K562 (cell line): ENCODE measurements around the gene ALG11. TPM values are rescaled to one million over a fixed set of nuclear protein-coding genes. Genes with fewer than 3 reads are reported as not detected.

ENCODE experiments used
- ARNT ChIP-seq, 2 experiments: fragments of 450-650 bp; IDR thresholded peaks; 2 replicates each; pipeline ENCODE4 v1.6.1; 2016; ENCODE audit warnings: mild to moderate bottlenecking in 1 of 2
- ATF6 ChIP-seq: sonication (generic); formaldehyde crosslinking; IDR thresholded peaks from 2 replicates; pipeline ENCODE4 v1.4.0; 2020; ENCODE audit warnings: mild to moderate bottlenecking, missing genetic modification reagents
- CTCF ChIP-seq, 3 experiments: IDR thresholded peaks in 2 of 3; conservative IDR thresholded peaks in 1 of 3; 2 replicates each; pipeline ENCODE4 v1.5.1; 2011 to 2012; ENCODE audit warnings: low read length in 3 of 3, mild to moderate bottlenecking in 3 of 3, control low read depth in 2 of 3, improper control_type of control experiment in 1 of 3, inconsistent platforms in 1 of 3, low read depth in 1 of 3, mixed read lengths in 1 of 3, moderate library complexity in 1 of 3; ENCODE audit not compliant: insufficient read depth in 2 of 3
- E2F1 ChIP-seq: sonication (generic); formaldehyde crosslinking; IDR thresholded peaks from 2 replicates; pipeline ENCODE4 v1.8.1; 2023; ENCODE audit warnings: mild to moderate bottlenecking, missing genetic modification reagents, moderate library complexity
- GATA2 ChIP-seq: sonication (generic); formaldehyde crosslinking; IDR thresholded peaks from 2 replicates; pipeline ENCODE4 v1.4.0; 2020; ENCODE audit warnings: mild to moderate bottlenecking, missing genetic modification reagents
- KAT7 ChIP-seq: sonication (generic); formaldehyde crosslinking; IDR thresholded peaks from 2 replicates; pipeline ENCODE4 v1.8.0; 2022; ENCODE audit warnings: missing genetic modification reagents, mild to moderate bottlenecking, borderline replicate concordance
- L3MBTL2 ChIP-seq: fragments of 450-650 bp; IDR thresholded peaks from 2 replicates; pipeline ENCODE4 v1.6.1; 2016; ENCODE audit warnings: mild to moderate bottlenecking, moderate library complexity
- MCM2 ChIP-seq: fragments of 450-650 bp; IDR thresholded peaks from 2 replicates; pipeline ENCODE4 v1.6.1; 2017; ENCODE audit warnings: low read depth, mild to moderate bottlenecking
- NCOA6 ChIP-seq: fragments of 450-650 bp; IDR thresholded peaks from 2 replicates; pipeline ENCODE4 v1.6.1; 2017; ENCODE audit warnings: mild to moderate bottlenecking
- TBL1XR1 ChIP-seq, 2 experiments: IDR thresholded peaks; 2 replicates each; pipeline ENCODE4 v1.6.1; 2012; ENCODE audit warnings: improper control_type of control experiment in 2 of 2, low read length in 2 of 2, mild to moderate bottlenecking in 1 of 2
- TCFL5 ChIP-seq: fragments of 250-450 bp; sonication (Bioruptor Pico); conservative IDR thresholded peaks from 2 replicates; pipeline ENCODE4 v1.6.1; 2021; ENCODE audit warnings: mild to moderate bottlenecking, moderate library complexity, matching md5 sums
- TFAP4 ChIP-seq: sonication (generic); formaldehyde crosslinking; IDR thresholded peaks from 2 replicates; pipeline ENCODE4 v1.8.0; 2022; ENCODE audit warnings: missing genetic modification reagents, mild to moderate bottlenecking, moderate library complexity, borderline replicate concordance
- polyA plus RNA-seq, 8 experiments: library from polyadenylated mRNA; depleted of rRNA in 4 of 8; stranded (reverse) in 5 of 8; unstranded in 3 of 8; fragments of >200 nt; fragmentation: Nextera tagmentation in 2 of 8; fragmentation: Illumina TruSeq in 1 of 8; extraction: Ambion mirVana in 2 of 8; extraction: Trizol in 1 of 8; gene quantifications; 2 replicates each; pipeline versions ENCODE4 v1.2.1 to v1.2.3, GENCODE V29; 2011 to 2014; ENCODE audit warnings: inconsistent platforms in 1 of 8, missing spikeins in 1 of 8
- total RNA-seq, 7 experiments: library from RNA; depleted of rRNA in 6 of 7; stranded (reverse); fragments of >200 nt in 6 of 7; fragmentation: Illumina TruSeq in 2 of 7; extraction: Trizol in 2 of 7; gene quantifications; 2 replicates each; pipeline versions ENCODE4 v1.2.1 to v1.2.3, GENCODE V29; 2011 to 2021; ENCODE audit warnings: low replicate concordance in 1 of 7
- TF ChIP-seq, protein P1 (sequence below): fragments of 250-450 bp; sonication (Bioruptor Pico); IDR thresholded peaks from 2 replicates; pipeline ENCODE4 v1.6.1; 2021; ENCODE audit warnings: mild to moderate bottlenecking
- TF ChIP-seq, protein P2 (sequence below), 2 experiments: IDR thresholded peaks; 2 replicates each; pipeline ENCODE4 v1.6.1; 2011; ENCODE audit warnings: borderline replicate concordance in 1 of 2, control low read depth in 1 of 2, low read depth in 1 of 2, low read length in 1 of 2, mild to moderate bottlenecking in 1 of 2, mixed read lengths in 1 of 2, moderate library complexity in 1 of 2; ENCODE audit not compliant: insufficient read depth in 1 of 2, insufficient read length in 1 of 2, poor library complexity in 1 of 2, severe bottlenecking in 1 of 2; ENCODE audit errors: extremely low read depth in 1 of 2
- TF ChIP-seq, protein P3 (sequence below), 2 experiments: IDR thresholded peaks; 2 replicates each; pipeline ENCODE4 v1.6.1; 2012; ENCODE audit warnings: improper control_type of control experiment in 2 of 2, low read depth in 2 of 2, low read length in 2 of 2, borderline replicate concordance in 1 of 2

The ALG11 gene
- total and polyA plus RNA-seq, 9 of the 15 experiments (the other 6 are each of a cell fraction or from before 2014, with no cell fraction given) = 7.3 to 19.2 (median 16.3) TPM

DNA sequence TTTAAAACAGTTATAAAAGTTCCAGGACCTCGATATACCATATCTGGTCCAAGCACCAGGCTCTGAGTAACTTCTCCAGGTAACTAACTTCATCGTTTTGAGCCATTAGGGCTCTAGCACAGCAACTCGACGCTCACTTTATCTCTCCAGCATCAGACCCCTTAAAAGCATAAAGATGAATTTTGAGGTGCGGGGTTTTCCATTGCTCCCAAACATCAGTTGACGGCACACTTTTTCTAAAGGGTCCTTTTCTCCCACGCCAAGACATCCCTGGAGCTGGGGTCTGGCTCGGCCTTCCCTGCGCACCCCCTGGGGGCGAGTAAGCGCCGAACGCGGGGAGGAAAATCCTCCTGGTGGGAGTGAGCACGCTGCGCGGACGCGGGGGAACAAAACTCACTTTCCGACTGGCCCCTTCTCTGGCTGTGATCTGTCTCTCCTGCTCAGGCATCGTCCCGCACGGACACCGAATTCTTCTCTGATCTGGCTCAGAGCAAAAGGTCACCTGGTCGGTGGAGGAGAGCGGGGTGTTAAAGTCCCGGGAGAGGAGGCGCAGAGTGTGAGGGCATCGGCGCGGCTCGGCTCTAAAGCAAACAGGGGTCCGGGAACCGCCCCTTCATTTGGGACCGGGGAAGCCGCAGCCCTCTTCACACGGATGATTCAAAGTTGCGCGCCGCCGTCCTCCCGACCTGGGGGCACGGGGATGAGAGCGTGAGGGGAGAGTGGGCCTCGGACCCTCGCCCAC is 1.1 kb upstream of the ALG11 start, which contains the start of gene ATP7B (continued):
- TF ChIP-seq TFAP4 (CRISPR knock-in tag) (peak; percentile 23; the same call in 1 of the 2 replicates), KAT7 (CRISPR knock-in tag) (peak; percentile 96; the same call in 1 of the 2 replicates), MCM2 (no peak), ATF6 (0 out of 2 replicates have a peak, but pooled peaks have one; percentile 25), E2F1 (CRISPR knock-in tag) (no peak), CTCF (IDR thresholded peaks at IDR 0.05 in 2 of 3, conservative IDR thresholded peaks at IDR 0.05 in 1 of 3; ENCODE audit: insufficient read depth in 2 of 3, low read depth in 1 of 3, low read length in 3 of 3) (peak in 2 of 3 experiments; percentile 18 to 29; a peak in 2 of 6 replicates), ARNT (IDR thresholded peaks at IDR 0.05) (no peak), TBL1XR1 (IDR thresholded peaks at IDR 0.05; ENCODE audit: low read length in 2 of 2) (no peak), NCOA6 (no peak), TCFL5 (CRISPR knock-in tag) (no peak), GATA2 (CRISPR knock-in tag) (no peak), L3MBTL2 (peak; percentile 59)
- TF ChIP-seq, protein P1, sequence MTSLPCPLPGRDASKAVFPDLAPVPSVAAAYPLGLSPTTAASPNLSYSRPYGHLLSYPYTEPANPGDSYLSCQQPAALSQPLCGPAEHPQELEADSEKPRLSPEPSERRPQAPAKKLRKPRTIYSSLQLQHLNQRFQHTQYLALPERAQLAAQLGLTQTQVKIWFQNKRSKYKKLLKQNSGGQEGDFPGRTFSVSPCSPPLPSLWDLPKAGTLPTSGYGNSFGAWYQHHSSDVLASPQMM (CRISPR knock-in tag) = no peak
- TF ChIP-seq, protein P2, sequence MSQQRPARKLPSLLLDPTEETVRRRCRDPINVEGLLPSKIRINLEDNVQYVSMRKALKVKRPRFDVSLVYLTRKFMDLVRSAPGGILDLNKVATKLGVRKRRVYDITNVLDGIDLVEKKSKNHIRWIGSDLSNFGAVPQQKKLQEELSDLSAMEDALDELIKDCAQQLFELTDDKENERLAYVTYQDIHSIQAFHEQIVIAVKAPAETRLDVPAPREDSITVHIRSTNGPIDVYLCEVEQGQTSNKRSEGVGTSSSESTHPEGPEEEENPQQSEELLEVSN (IDR thresholded peaks at IDR 0.05; ENCODE audit: borderline replicate concordance in 1 of 2, extremely low read depth in 1 of 2, insufficient read depth in 1 of 2, insufficient read length in 1 of 2, low read depth in 1 of 2, low read length in 1 of 2, poor library complexity in 1 of 2, severe bottlenecking in 1 of 2) = peak in 1 of 2 experiments; percentile 60
- TF ChIP-seq, protein P3, sequence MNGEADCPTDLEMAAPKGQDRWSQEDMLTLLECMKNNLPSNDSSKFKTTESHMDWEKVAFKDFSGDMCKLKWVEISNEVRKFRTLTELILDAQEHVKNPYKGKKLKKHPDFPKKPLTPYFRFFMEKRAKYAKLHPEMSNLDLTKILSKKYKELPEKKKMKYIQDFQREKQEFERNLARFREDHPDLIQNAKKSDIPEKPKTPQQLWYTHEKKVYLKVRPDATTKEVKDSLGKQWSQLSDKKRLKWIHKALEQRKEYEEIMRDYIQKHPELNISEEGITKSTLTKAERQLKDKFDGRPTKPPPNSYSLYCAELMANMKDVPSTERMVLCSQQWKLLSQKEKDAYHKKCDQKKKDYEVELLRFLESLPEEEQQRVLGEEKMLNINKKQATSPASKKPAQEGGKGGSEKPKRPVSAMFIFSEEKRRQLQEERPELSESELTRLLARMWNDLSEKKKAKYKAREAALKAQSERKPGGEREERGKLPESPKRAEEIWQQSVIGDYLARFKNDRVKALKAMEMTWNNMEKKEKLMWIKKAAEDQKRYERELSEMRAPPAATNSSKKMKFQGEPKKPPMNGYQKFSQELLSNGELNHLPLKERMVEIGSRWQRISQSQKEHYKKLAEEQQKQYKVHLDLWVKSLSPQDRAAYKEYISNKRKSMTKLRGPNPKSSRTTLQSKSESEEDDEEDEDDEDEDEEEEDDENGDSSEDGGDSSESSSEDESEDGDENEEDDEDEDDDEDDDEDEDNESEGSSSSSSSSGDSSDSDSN (IDR thresholded peaks at IDR 0.05; ENCODE audit: borderline replicate concordance in 1 of 2, low read depth in 2 of 2, low read length in 2 of 2) = 0 out of 4 replicates have a peak, but pooled peaks of 1 of the 2 experiments have one; percentile 54
